ENCODE data around the gene CXCL13.
A peak's percentile ranks its signal among the peaks of the same experiment; 100 is the strongest.

GRCh38 chr4:77599378-77599777 is 6.2 kb upstream of the CXCL13 start:
- TF ChIP-seq EP300 (IDR thresholded peaks at IDR 0.05) (no peak), CTCF (IDR thresholded peaks at IDR 0.05) (peak; percentile 10 to 35 (median 21))

Data from tibial nerve (tissue), 4 donors.